CD14-positive monocyte (primary cell): ENCODE data around the gene MFAP3. TPM values are rescaled to one million over a fixed set of nuclear protein-coding genes. Genes with fewer than 3 reads are reported as not detected.

Source experiments
- DNase-seq, 3 donors: peaks; one replicate each; pipeline ENCODE4 v3.0.0-alpha.2; 2011 to 2022
- H2AFZ ChIP-seq: 2 replicates; pipeline ENCODE4 v1.6.0; 2012; ENCODE audit warnings: mild to moderate bottlenecking, low read depth, low read length, inconsistent platforms; ENCODE audit not compliant: insufficient read depth, poor library complexity, severe bottlenecking
- H3K27ac ChIP-seq, 2 donors: 1 replicate in 1 of 2; 2 replicates in 1 of 2; pipeline ENCODE4 v1.5.1; 2012 to 2013; ENCODE audit warnings: low read length in 2 of 2, control low read depth in 1 of 2, inconsistent platforms in 1 of 2, low read depth in 1 of 2, mild to moderate bottlenecking in 1 of 2
- H3K27me3 ChIP-seq, 2 donors: one replicate each; pipeline versions ENCODE4 v1.6.0 to v1.6.1; 2011 to 2013; ENCODE audit warnings: low read length in 2 of 2; ENCODE audit not compliant: control insufficient read depth in 2 of 2, insufficient read depth in 2 of 2
- H3K36me3 ChIP-seq, 2 donors: replicated peaks in 1 of 2; 1 replicate in 1 of 2; 2 replicates in 1 of 2; pipeline versions ENCODE4 v1.5.1 to v1.6.1; 2012 to 2013; ENCODE audit warnings: low read length in 2 of 2, control low read depth in 1 of 2, inconsistent platforms in 1 of 2, mild to moderate bottlenecking in 1 of 2; ENCODE audit not compliant: insufficient read depth in 2 of 2, control insufficient read depth in 1 of 2
- H3K4me1 ChIP-seq, 2 donors: 1 replicate in 1 of 2; 2 replicates in 1 of 2; pipeline versions ENCODE4 v1.5.1 to v1.6.1; 2012 to 2013; ENCODE audit warnings: low read length in 2 of 2, control low read depth in 1 of 2, inconsistent platforms in 1 of 2, mild to moderate bottlenecking in 1 of 2, moderate library complexity in 1 of 2; ENCODE audit not compliant: insufficient read depth in 2 of 2, control insufficient read depth in 1 of 2
- H3K4me2 ChIP-seq: replicated peaks from 2 replicates; pipeline ENCODE3; 2012; ENCODE audit warnings: low read length, moderate library complexity, mild to moderate bottlenecking; ENCODE audit not compliant: poor library complexity, severe bottlenecking; ENCODE audit errors: extremely low read depth
- H3K4me3 ChIP-seq, 3 experiments: fragments of 200-600 bp in 1 of 3; sonication (generic) in 1 of 3; replicated peaks in 1 of 3; 1 replicate in 2 of 3; 2 replicates in 1 of 3; pipeline ENCODE4 v1.5.1; 2011 to 2013; ENCODE audit warnings: low read length in 3 of 3, mild to moderate bottlenecking in 3 of 3, control low read depth in 2 of 3, low read depth in 2 of 3, inconsistent platforms in 1 of 3, moderate library complexity in 1 of 3
- H3K79me2 ChIP-seq: 2 replicates; pipeline ENCODE4 v1.6.0; 2012; ENCODE audit warnings: mild to moderate bottlenecking, control low read depth, inconsistent platforms, low read length, moderate library complexity; ENCODE audit not compliant: insufficient read depth
- H3K9ac ChIP-seq: 2 replicates; pipeline ENCODE4 v1.6.0; 2017; ENCODE audit warnings: low read length, mild to moderate bottlenecking; ENCODE audit not compliant: insufficient read depth, poor library complexity, severe bottlenecking
- H3K9me3 ChIP-seq, 2 donors: replicated peaks in 1 of 2; 1 replicate in 1 of 2; 2 replicates in 1 of 2; pipeline versions ENCODE4 v1.5.1 to v1.6.1; 2012 to 2013; ENCODE audit warnings: low read length in 2 of 2, control low read depth in 1 of 2; ENCODE audit not compliant: control insufficient read depth in 1 of 2, insufficient read depth in 1 of 2
- H4K20me1 ChIP-seq: 2 replicates; pipeline ENCODE4 v1.6.0; 2012; ENCODE audit warnings: mild to moderate bottlenecking, low read length, control low read depth, moderate library complexity; ENCODE audit not compliant: insufficient read depth
- H3K27ac Mint-ChIP-seq, 7 donors: one replicate each; pipeline ENCODE4 v1.8.0; 2020; ENCODE audit warnings: mild to moderate bottlenecking in 7 of 7, mixed read lengths in 7 of 7, moderate library complexity in 6 of 7, inconsistent platforms in 2 of 7
- H3K27me3 Mint-ChIP-seq, 3 donors: one replicate each; pipeline ENCODE4 v1.8.0; 2021 to 2022; ENCODE audit warnings: low read depth in 3 of 3, mild to moderate bottlenecking in 3 of 3, mixed read lengths in 3 of 3, moderate library complexity in 3 of 3, inconsistent platforms in 1 of 3
- H3K36me3 Mint-ChIP-seq, 2 donors: one replicate each; pipeline ENCODE4 v1.8.0; 2020; ENCODE audit warnings: mixed read lengths in 2 of 2, inconsistent platforms in 1 of 2, mild to moderate bottlenecking in 1 of 2
- H3K4me1 Mint-ChIP-seq: one replicate; pipeline ENCODE4 v1.8.0; 2020; ENCODE audit warnings: mild to moderate bottlenecking, mixed read lengths
- H3K4me3 Mint-ChIP-seq, 2 donors: one replicate each; pipeline ENCODE4 v1.8.0; 2020; ENCODE audit warnings: mild to moderate bottlenecking in 2 of 2, mixed read lengths in 2 of 2, moderate library complexity in 1 of 2
- H3K9me3 Mint-ChIP-seq, 7 donors: one replicate each; pipeline ENCODE4 v1.8.0; 2020 to 2022; ENCODE audit warnings: mixed read lengths in 7 of 7, mild to moderate bottlenecking in 6 of 7, moderate library complexity in 6 of 7, inconsistent platforms in 2 of 7
- WGBS: methylation state at CpG from one replicate; pipeline ENCODE4 v1.1.5; 2013; ENCODE audit warnings: missing lambda C conversion rate; ENCODE audit not compliant: insufficient coverage; 5-methylcytosine and 5-hydroxymethylcytosine counted together
- intact Hi-C, 2 donors: fragments of 100-400 bp; cut with micrococcal nuclease; formaldehyde crosslinking; loops; one replicate each; pipeline versions ENCODE4 v1.15.0 to v1.15.1; 2023
- polyA plus RNA-seq, 3 donors: library from polyadenylated mRNA; depleted of rRNA in 1 of 3; unstranded in 2 of 3; stranded (reverse) in 1 of 3; fragments of 300-500 nt in 2 of 3; fragments of >200 nt in 1 of 3; fragmentation: Illumina TruSeq in 2 of 3; gene quantifications; 1 replicate in 2 of 3; 2 replicates in 1 of 3; pipeline ENCODE4 v1.2.3, GENCODE V29; 2012 to 2021
- TF ChIP-seq, protein P1 (sequence below): fragments of 200-600 bp; IDR thresholded peaks from one replicate; pipeline ENCODE4 v1.8.0; 2022; ENCODE audit warnings: antibody characterized with exemption, mild to moderate bottlenecking

Gene MFAP3
- polyA plus RNA-seq, 3 donors, result 7.4 to 13.1 (median 8.6) TPM

- H2AFZ ChIP-seq, result no peak overlapping the region
- no peak overlapping the region for H3K4me2 ChIP-seq
- no peaks in the 10 kb centered on the region for H3K79me2 ChIP-seq
- H3K4me3 ChIP-seq, result no peak overlapping the region
- TF ChIP-seq, protein P1, sequence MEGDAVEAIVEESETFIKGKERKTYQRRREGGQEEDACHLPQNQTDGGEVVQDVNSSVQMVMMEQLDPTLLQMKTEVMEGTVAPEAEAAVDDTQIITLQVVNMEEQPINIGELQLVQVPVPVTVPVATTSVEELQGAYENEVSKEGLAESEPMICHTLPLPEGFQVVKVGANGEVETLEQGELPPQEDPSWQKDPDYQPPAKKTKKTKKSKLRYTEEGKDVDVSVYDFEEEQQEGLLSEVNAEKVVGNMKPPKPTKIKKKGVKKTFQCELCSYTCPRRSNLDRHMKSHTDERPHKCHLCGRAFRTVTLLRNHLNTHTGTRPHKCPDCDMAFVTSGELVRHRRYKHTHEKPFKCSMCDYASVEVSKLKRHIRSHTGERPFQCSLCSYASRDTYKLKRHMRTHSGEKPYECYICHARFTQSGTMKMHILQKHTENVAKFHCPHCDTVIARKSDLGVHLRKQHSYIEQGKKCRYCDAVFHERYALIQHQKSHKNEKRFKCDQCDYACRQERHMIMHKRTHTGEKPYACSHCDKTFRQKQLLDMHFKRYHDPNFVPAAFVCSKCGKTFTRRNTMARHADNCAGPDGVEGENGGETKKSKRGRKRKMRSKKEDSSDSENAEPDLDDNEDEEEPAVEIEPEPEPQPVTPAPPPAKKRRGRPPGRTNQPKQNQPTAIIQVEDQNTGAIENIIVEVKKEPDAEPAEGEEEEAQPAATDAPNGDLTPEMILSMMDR, result no peak
- no peaks in the 10 kb centered on the region for H3K9me3 ChIP-seq
- Mint-ChIP-seq H3K9me3 (no peaks in the 10 kb centered on the region), H3K36me3 (peaks cover 15 to 24% of the 10 kb centered on the region in 2 donors), H3K27ac (no peak overlapping the region), H3K4me1 (peaks cover 9% of the 10 kb centered on the region), H3K4me3 (no peak overlapping the region), H3K27me3 (peaks cover 0 to 2% (median 0%) of the 10 kb centered on the region in 3 donors)
- peaks cover 25% of the 10 kb centered on the region for H4K20me1 ChIP-seq
- no peak overlapping the region for H3K27ac ChIP-seq
- H3K27me3 ChIP-seq, result no peaks in the 10 kb centered on the region
- WGBS, result 66% methylated on average over 5 of the region's 6 CpGs
- DNase-seq, result no peak
- peaks cover 0 to 19% of the 10 kb centered on the region in 2 donors for H3K36me3 ChIP-seq
- intact Hi-C loops, result no loop called here
- H3K4me1 ChIP-seq, result peaks cover 0 to 4% of the 10 kb centered on the region in 2 donors
- H3K9ac ChIP-seq, result no peak overlapping the region
These were observed 20.3 kb downstream of the MFAP3 start for GRCh38 chr5:154059039-154059430.

GRCh38 chr5:154059583-154059982, 20.8 kb downstream of the MFAP3 start:
- Histone ChIP-seq H3K27ac (no peak overlapping the region), H3K9ac (no peak overlapping the region), H3K27me3 (no peaks in the 10 kb centered on the region), H3K9me3 (no peaks in the 10 kb centered on the region), H3K4me2 (no peak overlapping the region), H3K4me3 (no peak overlapping the region), H3K4me1 (peaks cover 0 to 4% of the 10 kb centered on the region in 2 donors), H2AFZ (no peak overlapping the region), H4K20me1 (peaks cover 25% of the 10 kb centered on the region), H3K36me3 (peaks cover 0 to 13% of the 10 kb centered on the region in 2 donors), H3K79me2 (no peaks in the 10 kb centered on the region)
- Mint-ChIP-seq H3K36me3 (peaks cover 11 to 19% of the 10 kb centered on the region in 2 donors), H3K27me3 (peaks cover 0 to 2% (median 0%) of the 10 kb centered on the region in 3 donors), H3K27ac (peak overlapping the region in 1 of 7 donors; percentile 37), H3K4me1 (peaks cover 9% of the 10 kb centered on the region), H3K4me3 (no peak overlapping the region), H3K9me3 (no peaks in the 10 kb centered on the region)
- intact Hi-C loops, result no loop called here
- no peak for DNase-seq
- TF ChIP-seq, protein P1, result no peak
- 93% methylated on average over 3 of the region's 4 CpGs for WGBS
